ENCODE data around the gene CTTNBP2NL. TPM values are rescaled to one million over a fixed set of nuclear protein-coding genes. Genes with fewer than 3 reads are reported as not detected.
A peak's percentile ranks its signal among the peaks of the same experiment; 100 is the strongest.
"Not testable (repeated sequence)": the region's sequence is repeated elsewhere in the genome, so short reads cannot be mapped to it uniquely, and the experiment has no call there.

Gene CTTNBP2NL
- total RNA-seq, 4 donors from 2014 or later: 53.5 to 66.6 (median 59.6) TPM

GRCh38 chr1:112395256-112395820, 676 bp upstream of the CTTNBP2NL start:
- TF ChIP-seq CTCF (IDR thresholded peaks at IDR 0.05) (no peak), POLR2A (IDR thresholded peaks at IDR 0.05) (no peak)
- no peak for DNase-seq (ENCODE audit: low spot score in 2 of 2)
- WGBS, 2 donors: 9 to 20% methylated on average over 6 of the region's 6 CpGs
- H3K4me3 ChIP-seq (ENCODE audit: low read depth, poor library complexity, severe bottlenecking): peak overlapping the region; percentile 35
- intact Hi-C loops (cut with DNase I; ENCODE audit: low total_unique reads): loop anchor here (10.0 kb wide), 1 partner anchor 219 kb away; the partner anchor contains the start of genes CAPZA1 and ST7L

- DNase-seq (ENCODE audit: low spot score in 2 of 2): no peak
Measured at GRCh38 chr1:112396653-112397471, 848 bp downstream of the CTTNBP2NL start.

GRCh38 chr1:112397841-112398240, 1.8 kb downstream of the CTTNBP2NL start:
- 33 to 47% methylated on average over 4 of the region's 4 CpGs for WGBS, 2 donors
- no peak overlapping the region for H3K4me3 ChIP-seq (ENCODE audit: low read depth, poor library complexity, severe bottlenecking)
- TF ChIP-seq CTCF (IDR thresholded peaks at IDR 0.05): no peak
- TF ChIP-seq POLR2A (IDR thresholded peaks at IDR 0.05): no peak
- no peak for DNase-seq (ENCODE audit: low spot score in 2 of 2)
- intact Hi-C loops (cut with DNase I; ENCODE audit: low total_unique reads): loop anchor here (10.0 kb wide), 1 partner anchor 217 kb away; the partner anchor contains the start of genes CAPZA1 and ST7L

More at GRCh38 chr1:112396653-112397471, 848 bp downstream of the CTTNBP2NL start:
- 5 to 6% methylated on average over 11 of the region's 11 CpGs for WGBS, 2 donors
- H3K4me3 ChIP-seq (ENCODE audit: low read depth, poor library complexity, severe bottlenecking): peak overlapping the region; percentile 84
- intact Hi-C loops (cut with DNase I; ENCODE audit: low total_unique reads): loop anchor here (10.0 kb wide), 1 partner anchor 218 kb away; the partner anchor contains the start of genes CAPZA1 and ST7L
- TF ChIP-seq POLR2A (IDR thresholded peaks at IDR 0.05) (no peak), CTCF (IDR thresholded peaks at IDR 0.05) (no peak)

- no peak overlapping the region for H3K4me3 ChIP-seq (ENCODE audit: low read depth, poor library complexity, severe bottlenecking)
- WGBS, 2 donors: 81 to 82% methylated on average over 4 of the region's 4 CpGs
- DNase-seq (ENCODE audit: low spot score in 2 of 2): no peak
- TF ChIP-seq CTCF (IDR thresholded peaks at IDR 0.05) (no peak), POLR2A (IDR thresholded peaks at IDR 0.05) (no peak)
- intact Hi-C loops (cut with DNase I; ENCODE audit: low total_unique reads): loop anchor here (10.0 kb wide), 1 partner anchor 215 kb away; the partner anchor contains the start of genes CAPZA1 and ST7L
Measured at GRCh38 chr1:112399456-112399855, 3.4 kb downstream of the CTTNBP2NL start.

GRCh38 chr1:112400706-112401105, 4.7 kb downstream of the CTTNBP2NL start:
- DNase-seq (ENCODE audit: low spot score in 2 of 2); intact Hi-C loops (cut with DNase I; ENCODE audit: low total_unique reads); H3K4me3 ChIP-seq (ENCODE audit: low read depth, poor library complexity, severe bottlenecking): not testable (repeated sequence)
- WGBS, 2 donors: 84 to 88% methylated on average over 6 of the region's 6 CpGs
